HG03280 (cell line): ENCODE results near the gene SETBP1.

Source experiments
- ATAC-seq: cut with Tn5 transposase; IDR thresholded peaks from one replicate; pipeline ENCODE4 v1.9.1; 2021; ENCODE audit warnings: mild to moderate bottlenecking, moderate library complexity; ENCODE audit not compliant: unreplicated experiment

Gene SETBP1

GRCh38 chr18:45050712-45051601 lies 370.3 kb downstream of the SETBP1 start:
- no peak for ATAC-seq

DNA sequence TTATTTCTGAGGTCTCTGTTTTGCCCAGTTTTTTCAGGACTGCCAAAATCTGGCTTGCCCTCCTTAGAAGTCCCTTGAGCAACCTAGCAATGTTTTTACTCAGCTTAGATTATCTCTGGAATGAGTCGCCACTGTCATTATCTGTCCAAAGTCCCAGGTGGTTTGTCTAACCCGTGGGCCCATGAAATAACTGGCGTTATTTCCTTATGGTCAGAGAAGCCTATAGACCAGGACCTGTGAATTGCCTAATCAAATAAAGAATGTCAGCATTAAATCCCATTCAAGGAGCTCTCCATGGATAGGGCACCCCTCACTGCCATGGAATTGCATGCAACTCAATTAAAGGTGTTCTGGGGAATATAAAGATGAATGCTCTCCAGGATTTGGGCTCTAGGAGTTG lies 373.9 kb downstream of the SETBP1 start:
- ATAC-seq: no peak

- no peak for ATAC-seq
Measured at GRCh38 chr18:45055811-45056210, 375.1 kb downstream of the SETBP1 start.

GRCh38 chr18:45056926-45057325 lies 376.2 kb downstream of the SETBP1 start:
- ATAC-seq: no peak

GRCh38 chr18:45057955-45058600 lies 377.4 kb downstream of the SETBP1 start:
- ATAC-seq: no peak

DNA sequence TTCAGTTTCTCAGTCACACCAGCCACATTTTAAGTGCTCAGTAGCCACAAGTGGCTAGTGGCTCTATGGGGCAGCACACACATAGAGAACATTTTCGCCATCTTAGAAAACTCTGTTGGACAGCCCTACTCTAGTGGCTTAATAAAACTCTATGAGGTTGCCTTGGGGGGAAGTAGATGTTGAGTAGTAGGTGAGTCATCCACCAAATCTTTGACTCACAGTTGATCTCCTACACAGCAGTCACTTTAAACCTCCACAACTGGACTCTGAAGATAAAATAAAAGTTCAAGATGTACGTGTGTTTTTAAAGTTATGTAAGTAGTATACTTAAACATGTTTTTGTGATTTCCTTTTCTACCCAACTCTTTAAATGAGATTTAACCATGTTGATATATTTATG lies 379.0 kb downstream of the SETBP1 start:
- no peak for ATAC-seq

DNA sequence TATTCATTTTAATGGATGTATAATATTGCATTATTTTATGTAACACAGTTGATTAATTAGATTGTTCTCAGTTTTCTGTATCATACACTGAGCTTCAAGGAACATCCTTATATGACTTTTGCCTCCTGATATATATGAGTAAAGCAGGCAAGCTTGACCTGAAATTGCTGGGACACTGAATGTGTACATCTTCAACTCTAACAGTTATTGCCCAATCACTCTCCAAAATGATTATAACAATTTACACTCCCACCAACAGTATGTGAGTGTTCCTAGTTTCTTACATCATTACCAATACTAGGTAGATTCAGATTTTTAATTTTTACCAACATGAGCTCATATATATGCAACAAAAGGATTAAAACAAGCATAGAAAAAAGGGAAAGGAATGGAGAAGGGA lies 379.4 kb downstream of the SETBP1 start:
- ATAC-seq: no peak

DNA sequence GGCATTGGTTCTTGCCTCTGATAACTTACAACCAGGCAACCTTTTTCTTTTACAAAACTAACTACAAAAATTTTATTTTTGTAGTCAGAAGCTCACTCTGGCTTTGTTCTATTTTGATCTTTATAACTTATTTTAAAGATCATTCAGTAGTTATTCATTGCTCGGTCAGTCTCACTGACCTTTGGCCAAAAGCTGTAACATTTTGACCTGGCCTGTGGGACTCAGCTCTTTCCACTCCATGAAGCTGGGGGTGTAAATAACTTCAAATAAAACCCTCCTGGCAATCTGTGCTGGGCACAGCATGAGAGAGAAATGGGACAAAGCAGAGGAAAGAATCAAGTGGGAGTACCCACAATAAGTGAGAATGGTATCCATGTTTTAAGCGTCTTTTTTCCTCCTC lies 380.7 kb downstream of the SETBP1 start:
- no peak for ATAC-seq

DNA sequence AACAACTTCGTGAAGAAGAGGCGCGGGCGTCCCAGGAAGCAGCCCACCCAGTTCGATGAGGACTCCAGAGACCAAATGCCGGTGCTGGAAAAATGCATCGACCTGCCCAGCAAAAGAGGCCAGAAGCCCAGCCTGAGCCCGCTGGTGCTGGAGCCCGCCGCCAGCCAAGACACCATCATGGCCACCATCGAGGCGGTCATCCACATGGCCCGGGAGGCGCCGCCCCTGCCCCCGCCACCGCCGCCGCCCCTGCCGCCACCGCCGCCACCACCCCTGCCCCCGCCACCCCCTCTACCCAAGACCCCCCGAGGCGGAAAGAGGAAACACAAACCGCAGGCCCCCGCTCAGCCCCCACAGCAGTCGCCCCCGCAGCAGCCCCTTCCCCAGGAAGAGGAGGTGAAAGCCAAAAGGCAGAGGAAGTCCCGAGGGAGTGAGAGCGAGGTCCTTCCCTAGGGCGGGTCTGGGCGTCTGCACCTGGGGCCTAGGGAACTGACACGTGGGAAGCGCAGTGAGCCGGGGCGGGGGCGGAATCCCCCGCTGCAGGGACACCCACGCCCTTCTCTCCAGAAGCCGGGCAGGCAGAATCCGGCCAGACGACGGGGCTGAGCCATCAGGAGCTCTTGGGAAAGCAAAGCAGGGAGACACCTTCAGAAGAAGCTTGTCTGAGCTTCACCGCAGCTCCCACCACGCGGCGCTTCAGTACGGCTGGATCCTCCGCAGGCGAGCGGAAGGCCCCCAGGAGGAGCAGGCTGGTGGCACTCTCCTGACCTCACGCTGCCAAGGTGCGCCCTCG lies 382.8 kb downstream of the SETBP1 start:
- ATAC-seq: no peak

GRCh38 chr18:45066210-45066609 lies 385.5 kb downstream of the SETBP1 start:
- no peak for ATAC-seq

DNA sequence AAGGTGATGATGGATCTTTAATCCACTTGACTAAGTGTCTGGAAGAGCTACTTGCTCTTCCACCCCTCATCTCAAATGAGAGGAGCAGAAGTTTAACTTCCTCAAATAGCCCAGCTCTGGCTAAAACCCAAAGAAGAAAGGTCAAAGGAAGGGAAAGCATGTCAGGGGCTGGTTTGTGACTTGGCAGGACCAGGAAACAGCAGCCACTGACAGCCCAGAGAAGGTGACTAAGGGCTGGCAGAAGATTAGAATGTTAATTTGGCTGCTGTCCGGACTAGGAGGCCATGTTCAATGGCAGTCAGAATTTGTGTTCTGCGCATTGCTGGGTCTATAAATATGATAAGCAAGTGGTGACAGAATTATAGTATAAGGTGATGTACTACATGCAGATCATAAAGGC lies 386.2 kb downstream of the SETBP1 start:
- no peak for ATAC-seq

DNA sequence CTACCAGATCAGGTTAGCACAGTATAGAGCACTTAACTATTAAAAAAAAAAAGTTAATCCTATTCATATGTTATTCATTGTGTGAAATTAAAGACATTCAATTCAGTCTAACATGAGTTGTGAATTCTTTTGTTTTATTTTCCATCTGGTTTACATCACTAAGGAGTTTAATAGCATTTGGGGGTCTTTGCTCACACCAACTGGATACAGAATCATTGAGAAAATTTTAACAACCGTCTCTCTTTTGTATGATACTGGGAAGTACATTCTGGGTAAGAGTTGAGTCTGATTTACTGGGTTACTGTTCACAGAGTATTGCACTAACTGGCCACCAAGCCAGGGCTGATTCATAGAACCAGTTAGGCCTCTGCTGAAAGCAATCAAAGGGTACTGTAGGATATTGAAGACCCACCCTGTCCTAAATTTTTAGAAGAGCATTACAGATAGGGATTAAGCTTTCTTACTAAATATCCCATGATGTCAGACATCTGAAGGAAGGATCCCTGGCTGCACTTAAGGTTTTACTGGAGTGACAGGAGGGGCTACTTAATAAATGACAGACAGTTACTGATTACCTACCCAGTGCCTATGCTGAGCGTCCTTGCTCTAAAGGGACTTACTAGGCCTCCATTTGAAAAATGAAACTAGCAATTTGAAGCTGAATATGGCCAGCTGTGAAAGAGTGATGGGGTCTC lies 387.9 kb downstream of the SETBP1 start:
- no peak for ATAC-seq

DNA sequence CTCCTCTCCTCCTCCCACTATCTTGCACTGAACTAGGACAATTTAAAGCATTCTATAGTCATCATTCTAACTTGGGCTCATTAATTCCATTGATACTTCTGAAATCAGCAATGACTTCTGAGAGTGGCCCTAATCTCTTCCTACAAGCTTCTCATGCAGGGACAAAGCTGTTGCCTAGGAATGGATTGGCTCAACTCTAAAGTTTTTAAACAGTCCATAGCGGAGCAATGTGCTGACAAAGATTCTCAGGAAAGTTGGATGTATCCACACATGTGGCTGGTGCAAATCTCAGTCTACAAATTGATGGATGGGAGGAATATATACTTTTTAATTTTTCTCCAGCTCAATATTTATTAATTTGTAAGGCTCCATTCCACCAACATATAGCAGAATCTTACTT lies 388.9 kb downstream of the SETBP1 start:
- no peak for ATAC-seq

GRCh38 chr18:45071956-45072355 lies 391.3 kb downstream of the SETBP1 start:
- ATAC-seq: no peak

GRCh38 chr18:45073556-45073955 lies 392.9 kb downstream of the SETBP1 start:
- no peak for ATAC-seq

GRCh38 chr18:45081566-45082181 lies 401.0 kb downstream of the SETBP1 start:
- no peak for ATAC-seq

- ATAC-seq: no peak
Measured at GRCh38 chr18:45083226-45083855, 402.7 kb downstream of the SETBP1 start.

DNA sequence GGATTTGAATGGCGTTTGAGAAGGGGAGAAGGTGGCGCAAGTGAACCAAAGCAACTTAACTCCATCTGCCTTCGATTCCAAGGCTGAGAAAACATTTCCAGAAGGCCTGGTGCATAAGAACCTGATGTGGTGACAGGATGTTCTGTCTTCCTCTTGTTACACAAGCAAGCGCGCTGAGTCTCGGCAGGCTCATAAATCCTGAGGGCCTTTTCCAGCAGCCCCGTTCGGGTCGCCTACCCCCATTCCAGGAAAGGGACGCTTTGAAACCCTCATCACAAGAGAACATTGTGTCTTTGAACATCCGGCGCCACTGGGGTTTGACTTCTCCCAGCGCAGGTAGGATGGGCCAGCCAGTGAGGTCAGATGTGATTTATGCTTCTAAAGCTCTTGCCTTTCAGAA lies 403.5 kb downstream of the SETBP1 start:
- no peak for ATAC-seq

- no peak for ATAC-seq
Measured at GRCh38 chr18:45085916-45086624, 405.4 kb downstream of the SETBP1 start.
